HG03439 (cell line): ENCODE results near the gene EXO1.
"Not testable (repeated sequence)": the region's sequence is repeated elsewhere in the genome, so short reads cannot be mapped to it uniquely, and the experiment has no call there.

Experiments
- ATAC-seq: cut with Tn5 transposase; IDR thresholded peaks from one replicate; pipeline ENCODE4 v1.9.1; 2021; ENCODE audit warnings: mild to moderate bottlenecking, moderate library complexity; ENCODE audit not compliant: unreplicated experiment

EXO1 gene

GRCh38 chr1:241834733-241835377 is 13.1 kb upstream of the EXO1 start:
- ATAC-seq, result no peak

GRCh38 chr1:241836941-241837340 is 11.1 kb upstream of the EXO1 start:
- no peak for ATAC-seq

GRCh38 chr1:241837416-241837815 is 10.6 kb upstream of the EXO1 start:
- no peak for ATAC-seq

- no peak for ATAC-seq
Observed at GRCh38 chr1:241837901-241838300, 10.1 kb upstream of the EXO1 start.

GRCh38 chr1:241838897-241839296 is 9.1 kb upstream of the EXO1 start:
- no peak for ATAC-seq

- ATAC-seq, result peak; percentile 49
Observed at GRCh38 chr1:241839369-241839979, 8.5 kb upstream of the EXO1 start.

- no peak for ATAC-seq
Observed at GRCh38 chr1:241840164-241840563, 7.8 kb upstream of the EXO1 start.

- ATAC-seq, result no peak
Observed at GRCh38 chr1:241841691-241842090, 6.3 kb upstream of the EXO1 start.

- ATAC-seq, result no peak
Observed at GRCh38 chr1:241842565-241842964, 5.4 kb upstream of the EXO1 start.

- ATAC-seq, result no peak
Observed at GRCh38 chr1:241844593-241844992, 3.4 kb upstream of the EXO1 start.

- no peak for ATAC-seq
Observed at GRCh38 chr1:241846375-241846774, 1.6 kb upstream of the EXO1 start.

GRCh38 chr1:241846862-241847539 is 1.0 kb upstream of the EXO1 start:
- no peak for ATAC-seq

GRCh38 chr1:241847540-241847795 is 536 bp upstream of the EXO1 start:
- ATAC-seq, result no peak

- peak; percentile 5 for ATAC-seq
Observed at GRCh38 chr1:241848686-241849344, 811 bp downstream of the EXO1 start.

GRCh38 chr1:241849345-241849695 is 1.3 kb downstream of the EXO1 start:
- ATAC-seq, result no peak

- not testable (repeated sequence) for ATAC-seq
Observed at GRCh38 chr1:241855545-241856140, 7.6 kb downstream of the EXO1 start.

- no peak for ATAC-seq
Observed at GRCh38 chr1:241857131-241857530, 9.1 kb downstream of the EXO1 start.

- ATAC-seq, result no peak
Observed at GRCh38 chr1:241860922-241861321, 12.9 kb downstream of the EXO1 start.

- ATAC-seq, result no peak
Observed at GRCh38 chr1:241869022-241869421, 21.0 kb downstream of the EXO1 start.

- ATAC-seq, result no peak
Observed at GRCh38 chr1:241870336-241870735, 22.3 kb downstream of the EXO1 start.

GRCh38 chr1:241870746-241871430 is 22.9 kb downstream of the EXO1 start:
- no peak for ATAC-seq
